GM12891 (cell line): ENCODE data around the gene PCP4.

Experiments used
- POLR2A ChIP-seq: IDR thresholded peaks from 2 replicates; pipeline ENCODE4 v1.6.1; 2011; ENCODE audit warnings: low read depth, low read length, control low read depth
- SPI1 ChIP-seq: IDR thresholded peaks from 2 replicates; pipeline ENCODE4 v1.6.1; 2011; ENCODE audit warnings: low read depth, low read length, control low read depth

DNA sequence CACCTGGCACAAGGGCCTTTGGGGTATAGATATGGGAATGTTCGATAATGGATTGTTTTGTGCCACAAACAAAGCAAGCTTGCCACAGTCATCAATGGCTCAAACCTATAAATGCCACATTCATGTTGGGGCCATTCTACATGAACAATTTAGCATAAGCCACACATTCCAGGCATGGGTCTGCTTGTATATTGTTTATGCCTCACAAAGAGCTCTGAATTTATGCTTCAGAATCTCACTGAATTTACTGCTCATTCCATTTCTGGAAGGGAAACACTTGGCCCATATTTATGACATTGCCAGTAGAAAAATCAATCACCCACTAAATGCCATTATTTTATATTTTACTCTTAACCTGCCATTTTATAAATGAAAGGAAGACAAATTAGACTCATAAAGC lies 6.4 kb downstream of the PCP4 start:
- TF ChIP-seq SPI1 (no peak), POLR2A (no peak)
